Measurements from ENCODE around the gene C12orf43.
"Not testable (repeated sequence)": the region's sequence is repeated elsewhere in the genome, so short reads cannot be mapped to it uniquely, and the experiment has no call there.

DNA sequence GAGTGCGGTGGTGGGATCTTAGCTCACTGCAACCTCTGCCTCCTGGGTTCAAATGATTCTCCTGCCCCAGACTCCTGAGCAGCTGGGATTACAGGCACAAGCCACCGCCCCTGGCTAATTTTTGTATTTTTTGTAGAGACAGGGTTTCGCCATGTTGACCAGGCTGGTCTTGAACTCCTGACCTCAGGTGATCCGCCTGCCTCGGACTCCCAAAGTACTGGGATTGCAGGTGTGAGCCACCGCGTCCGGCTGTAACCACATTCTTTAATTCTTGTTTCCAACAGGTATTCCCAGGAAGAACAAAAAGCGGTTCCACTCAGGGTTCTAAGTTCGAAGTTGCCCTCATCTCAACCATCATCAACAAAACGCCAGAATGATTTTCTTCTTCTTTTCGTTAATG, 48.3 kb upstream of the C12orf43 start:
- TF ChIP-seq, protein P1, sequence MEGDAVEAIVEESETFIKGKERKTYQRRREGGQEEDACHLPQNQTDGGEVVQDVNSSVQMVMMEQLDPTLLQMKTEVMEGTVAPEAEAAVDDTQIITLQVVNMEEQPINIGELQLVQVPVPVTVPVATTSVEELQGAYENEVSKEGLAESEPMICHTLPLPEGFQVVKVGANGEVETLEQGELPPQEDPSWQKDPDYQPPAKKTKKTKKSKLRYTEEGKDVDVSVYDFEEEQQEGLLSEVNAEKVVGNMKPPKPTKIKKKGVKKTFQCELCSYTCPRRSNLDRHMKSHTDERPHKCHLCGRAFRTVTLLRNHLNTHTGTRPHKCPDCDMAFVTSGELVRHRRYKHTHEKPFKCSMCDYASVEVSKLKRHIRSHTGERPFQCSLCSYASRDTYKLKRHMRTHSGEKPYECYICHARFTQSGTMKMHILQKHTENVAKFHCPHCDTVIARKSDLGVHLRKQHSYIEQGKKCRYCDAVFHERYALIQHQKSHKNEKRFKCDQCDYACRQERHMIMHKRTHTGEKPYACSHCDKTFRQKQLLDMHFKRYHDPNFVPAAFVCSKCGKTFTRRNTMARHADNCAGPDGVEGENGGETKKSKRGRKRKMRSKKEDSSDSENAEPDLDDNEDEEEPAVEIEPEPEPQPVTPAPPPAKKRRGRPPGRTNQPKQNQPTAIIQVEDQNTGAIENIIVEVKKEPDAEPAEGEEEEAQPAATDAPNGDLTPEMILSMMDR (IDR thresholded peaks at IDR 0.05; ENCODE audit: borderline replicate concordance, extremely low read depth, low read length, poor library complexity, severe bottlenecking) = not testable (repeated sequence)
- TF ChIP-seq EZH2 (IDR thresholded peaks at IDR 0.05; ENCODE audit: borderline replicate concordance, low read depth, low read length, severe bottlenecking) = not testable (repeated sequence)
